Natural killer cell (primary cell): Measurements from ENCODE around the gene KLF16. TPM values are rescaled to one million over a fixed set of nuclear protein-coding genes. Genes with fewer than 3 reads are reported as not detected.

ENCODE experiments used
- ATAC-seq, 3 donors: fragments of 150-1000 bp in 2 of 3; fragments of 200-7000 bp in 1 of 3; cut with Tn5 transposase; 1 replicate in 1 of 3; 2 replicates in 2 of 3; pipeline ENCODE4 v1.10.0; 2021; ENCODE audit warnings: mild to moderate bottlenecking in 2 of 3, moderate library complexity in 2 of 3
- DNase-seq, 2 donors: peaks; one replicate each; pipeline versions ENCODE4 v3.0.0 to v3.0.0-alpha.2; 2013 to 2021; ENCODE audit warnings: mixed read lengths in 1 of 2
- H3K27ac ChIP-seq: one replicate; pipeline ENCODE4 v1.5.1; 2013; ENCODE audit warnings: mild to moderate bottlenecking, low read length
- H3K27me3 ChIP-seq: one replicate; pipeline ENCODE4 v1.6.1; 2013; ENCODE audit warnings: low read length; ENCODE audit not compliant: control insufficient read depth, insufficient read depth
- H3K36me3 ChIP-seq: one replicate; pipeline ENCODE4 v1.6.1; 2013; ENCODE audit warnings: low read length; ENCODE audit not compliant: control insufficient read depth, insufficient read depth
- H3K4me1 ChIP-seq: one replicate; pipeline ENCODE4 v1.6.1; 2013; ENCODE audit warnings: low read length; ENCODE audit not compliant: control insufficient read depth, insufficient read depth
- H3K4me3 ChIP-seq: one replicate; pipeline ENCODE4 v1.5.1; 2013; ENCODE audit warnings: low read length
- H3K9me3 ChIP-seq: one replicate; pipeline ENCODE4 v1.6.1; 2013; ENCODE audit warnings: low read length; ENCODE audit not compliant: control insufficient read depth, insufficient read depth
- H3K27ac Mint-ChIP-seq, 2 donors: one replicate each; pipeline ENCODE4 v1.8.0; 2022; ENCODE audit warnings: mild to moderate bottlenecking in 2 of 2, mixed read lengths in 2 of 2, moderate library complexity in 1 of 2
- H3K27me3 Mint-ChIP-seq, 2 donors: one replicate each; pipeline ENCODE4 v1.8.0; 2022; ENCODE audit warnings: low read depth in 2 of 2, mixed read lengths in 2 of 2
- H3K36me3 Mint-ChIP-seq: one replicate; pipeline ENCODE4 v1.8.0; 2022; ENCODE audit warnings: mixed read lengths
- H3K4me1 Mint-ChIP-seq, 2 donors: one replicate each; pipeline ENCODE4 v1.8.0; 2022; ENCODE audit warnings: mixed read lengths in 2 of 2
- H3K4me3 Mint-ChIP-seq: one replicate; pipeline ENCODE4 v1.8.0; 2022; ENCODE audit warnings: mild to moderate bottlenecking, moderate library complexity, mixed read lengths
- H3K9me3 Mint-ChIP-seq, 2 donors: one replicate each; pipeline ENCODE4 v1.8.0; 2022; ENCODE audit warnings: mixed read lengths in 2 of 2
- WGBS: methylation state at CpG from one replicate; pipeline ENCODE4 v1.1.7; 2013; ENCODE audit warnings: missing lambda C conversion rate; ENCODE audit not compliant: insufficient coverage; 5-methylcytosine and 5-hydroxymethylcytosine counted together
- intact Hi-C: fragments of 100-400 bp; cut with micrococcal nuclease; formaldehyde crosslinking; loops from one replicate; pipeline ENCODE4 v1.14.2; 2022
- total RNA-seq, 4 donors: library from RNA; stranded (reverse); fragments of 120-200 nt in 1 of 4; gene quantifications; one replicate each; pipeline versions ENCODE4 v1.2.3 to v1.2.4, GENCODE V29; 2013 to 2022
- TF ChIP-seq, protein P1 (sequence below): fragments of 200-600 bp; IDR thresholded peaks from one replicate; pipeline ENCODE4 v1.8.0; 2022; ENCODE audit warnings: antibody characterized with exemption

The KLF16 gene
- total RNA-seq, 3 donors from 2014 or later (not counting 1 experiment from before 2014, with no cell fraction given) = 29.1 to 38.4 (median 34.8) TPM

DNA sequence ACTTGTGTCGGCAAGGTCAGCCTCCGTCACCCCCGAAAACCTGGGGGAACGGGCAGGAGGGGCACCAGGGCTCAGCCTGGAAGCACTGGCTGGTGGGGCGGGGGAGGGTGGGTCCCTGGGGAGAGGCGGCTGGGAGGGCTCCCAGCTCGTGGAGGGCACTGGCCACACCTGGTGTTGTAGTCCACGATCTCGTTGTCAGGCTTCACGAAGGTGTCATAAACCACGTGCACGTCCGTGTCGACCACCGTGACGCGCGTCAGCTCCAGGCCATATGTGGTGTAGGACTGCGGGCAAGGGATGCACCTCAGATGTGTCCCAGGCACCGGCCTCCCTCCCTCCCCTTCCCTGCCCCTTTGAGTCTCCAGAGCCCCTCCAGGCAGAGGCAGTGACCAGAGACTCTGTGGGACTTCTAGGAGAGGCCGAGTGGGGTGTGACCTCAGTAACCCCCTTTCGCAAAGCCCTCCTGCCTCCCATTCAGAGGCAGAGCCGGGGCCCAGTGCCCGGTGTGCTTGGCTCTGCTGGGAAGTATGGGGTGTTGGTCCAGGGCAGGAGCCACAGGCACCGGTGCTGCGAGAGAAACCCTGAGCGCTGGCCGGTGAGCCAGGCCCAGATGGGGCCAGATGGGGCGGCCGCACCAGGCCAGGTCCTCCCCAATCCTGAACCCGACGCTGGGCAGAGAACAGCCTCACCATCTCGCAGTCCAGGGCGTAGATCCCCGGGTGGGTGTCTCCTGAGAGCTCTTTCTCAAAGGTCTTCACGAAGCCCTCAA lies 46.7 kb downstream of the KLF16 start:
- no peaks in the 10 kb centered on the region for H3K36me3 Mint-ChIP-seq
- no peak overlapping the region for H3K27ac ChIP-seq
- ATAC-seq (no peak), DNase-seq (no peak)
- H3K27me3 ChIP-seq = no peaks in the 10 kb centered on the region
- H3K9me3 Mint-ChIP-seq = no peaks in the 10 kb centered on the region
- WGBS = 85% methylated on average over 36 of the region's 36 CpGs
- no peak overlapping the region for H3K27ac Mint-ChIP-seq
- peaks cover 50% of the 10 kb centered on the region for H3K36me3 ChIP-seq
- H3K4me1 ChIP-seq = peaks cover 17% of the 10 kb centered on the region
- intact Hi-C loops = no loop called here
- TF ChIP-seq, protein P1, sequence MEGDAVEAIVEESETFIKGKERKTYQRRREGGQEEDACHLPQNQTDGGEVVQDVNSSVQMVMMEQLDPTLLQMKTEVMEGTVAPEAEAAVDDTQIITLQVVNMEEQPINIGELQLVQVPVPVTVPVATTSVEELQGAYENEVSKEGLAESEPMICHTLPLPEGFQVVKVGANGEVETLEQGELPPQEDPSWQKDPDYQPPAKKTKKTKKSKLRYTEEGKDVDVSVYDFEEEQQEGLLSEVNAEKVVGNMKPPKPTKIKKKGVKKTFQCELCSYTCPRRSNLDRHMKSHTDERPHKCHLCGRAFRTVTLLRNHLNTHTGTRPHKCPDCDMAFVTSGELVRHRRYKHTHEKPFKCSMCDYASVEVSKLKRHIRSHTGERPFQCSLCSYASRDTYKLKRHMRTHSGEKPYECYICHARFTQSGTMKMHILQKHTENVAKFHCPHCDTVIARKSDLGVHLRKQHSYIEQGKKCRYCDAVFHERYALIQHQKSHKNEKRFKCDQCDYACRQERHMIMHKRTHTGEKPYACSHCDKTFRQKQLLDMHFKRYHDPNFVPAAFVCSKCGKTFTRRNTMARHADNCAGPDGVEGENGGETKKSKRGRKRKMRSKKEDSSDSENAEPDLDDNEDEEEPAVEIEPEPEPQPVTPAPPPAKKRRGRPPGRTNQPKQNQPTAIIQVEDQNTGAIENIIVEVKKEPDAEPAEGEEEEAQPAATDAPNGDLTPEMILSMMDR = no peak
- peaks cover 7 to 13% of the 10 kb centered on the region in 2 donors for H3K4me1 Mint-ChIP-seq
- no peak overlapping the region for H3K4me3 Mint-ChIP-seq
- no peaks in the 10 kb centered on the region for H3K27me3 Mint-ChIP-seq
- H3K4me3 ChIP-seq = no peak overlapping the region
- H3K9me3 ChIP-seq = no peaks in the 10 kb centered on the region

DNA sequence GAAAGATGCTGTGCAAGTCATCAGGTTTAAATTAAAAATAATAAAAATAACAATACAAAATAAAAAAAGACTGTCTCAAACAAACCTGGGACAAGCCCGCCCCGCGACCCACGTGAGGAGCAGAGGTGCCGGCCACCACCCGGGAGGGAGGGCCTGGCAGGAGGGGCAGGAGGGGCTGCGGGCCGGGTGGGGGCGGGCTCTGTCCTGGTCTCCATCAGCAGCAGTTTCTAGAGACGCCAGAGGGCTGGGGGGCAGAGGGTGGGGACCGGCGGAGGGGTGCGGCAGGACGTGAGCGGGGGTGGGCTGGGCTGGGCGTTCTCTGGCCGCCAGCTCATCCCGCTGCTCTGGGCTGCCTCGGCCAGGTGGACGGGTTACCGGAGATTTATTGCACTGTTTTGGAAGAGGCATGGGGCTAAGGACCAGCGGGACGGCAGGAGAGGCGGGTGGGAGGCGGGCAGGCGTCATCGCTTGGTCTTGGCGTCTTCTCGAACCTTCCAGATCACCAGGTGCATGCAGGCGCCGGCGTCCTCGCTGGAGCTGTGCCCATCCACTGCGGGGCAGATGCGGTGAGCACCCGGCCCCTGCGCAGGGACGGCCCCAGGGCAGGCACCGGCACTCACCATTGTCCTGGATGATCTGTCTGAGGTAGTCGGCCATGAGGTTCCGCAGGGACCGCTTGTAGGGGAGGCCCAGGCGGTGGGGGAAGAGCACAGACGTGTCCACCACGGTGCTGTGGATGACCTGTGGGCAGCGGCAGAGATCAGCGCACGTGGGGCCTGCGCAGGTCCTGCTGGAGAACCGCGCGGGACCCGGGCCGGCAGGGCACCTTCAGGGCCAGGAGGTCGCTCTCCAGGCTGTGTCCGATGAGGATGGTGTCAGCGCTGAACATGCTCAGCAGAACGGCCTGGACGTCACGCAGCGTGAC lies 47.5 kb downstream of the KLF16 start:
- Histone ChIP-seq H3K4me3 (no peak overlapping the region), H3K36me3 (peaks cover 48% of the 10 kb centered on the region), H3K27ac (no peak overlapping the region), H3K27me3 (no peaks in the 10 kb centered on the region), H3K4me1 (peaks cover 22% of the 10 kb centered on the region), H3K9me3 (no peaks in the 10 kb centered on the region)
- peaks cover 7 to 22% of the 10 kb centered on the region in 2 donors for H3K4me1 Mint-ChIP-seq
- 97% methylated on average over 61 of the region's 61 CpGs for WGBS
- TF ChIP-seq, protein P1 = no peak
- no peak for DNase-seq
- H3K27ac Mint-ChIP-seq = no peak overlapping the region
- intact Hi-C loops = no loop called here
- H3K36me3 Mint-ChIP-seq = no peaks in the 10 kb centered on the region
- H3K9me3 Mint-ChIP-seq = no peaks in the 10 kb centered on the region
- H3K4me3 Mint-ChIP-seq = no peak overlapping the region
- H3K27me3 Mint-ChIP-seq = no peaks in the 10 kb centered on the region
- ATAC-seq = no peak

DNA sequence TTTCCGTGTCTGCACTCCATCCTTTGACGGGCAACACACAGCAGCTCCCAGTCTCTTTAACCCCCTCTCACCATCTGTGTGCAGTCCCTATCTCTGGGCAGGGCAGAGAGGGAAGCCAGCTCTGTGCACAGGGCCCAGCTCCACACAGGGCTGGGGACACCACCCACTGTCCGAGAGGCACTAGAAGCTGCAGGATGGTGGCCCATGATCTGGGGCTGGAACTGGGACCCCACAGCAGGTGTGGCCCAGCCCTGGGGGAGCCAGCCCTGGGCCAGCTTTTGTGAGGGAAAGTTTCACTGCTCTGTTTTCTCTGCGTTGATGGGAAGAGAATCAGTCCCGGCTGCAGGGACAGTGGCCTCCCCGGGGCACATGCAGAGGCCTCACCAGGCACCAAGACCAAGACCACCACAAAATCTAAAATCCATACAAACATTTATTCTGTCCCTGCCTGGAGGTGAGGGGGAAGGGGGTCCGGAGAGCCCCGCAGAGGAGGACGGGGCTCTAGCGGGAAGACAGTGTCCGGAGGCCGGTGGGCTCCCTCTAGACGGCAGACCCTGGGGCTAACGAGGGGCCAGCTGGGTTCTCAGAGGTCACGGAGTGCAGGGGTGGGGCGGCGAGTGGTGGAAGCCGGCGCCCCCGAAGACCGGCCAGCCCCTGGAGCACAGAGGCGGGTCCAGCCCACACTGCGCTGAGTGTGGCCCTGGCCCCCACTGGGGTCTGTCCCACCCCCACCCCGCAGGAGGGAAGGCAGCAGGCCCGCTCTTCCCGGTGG lies 48.4 kb downstream of the KLF16 start:
- WGBS = 95% methylated on average over 21 of the region's 26 CpGs
- H3K27ac Mint-ChIP-seq = no peak overlapping the region
- no peak for DNase-seq
- no peaks in the 10 kb centered on the region for H3K9me3 Mint-ChIP-seq
- intact Hi-C loops = no loop called here
- H3K36me3 Mint-ChIP-seq = no peaks in the 10 kb centered on the region
- no peak overlapping the region for H3K4me3 Mint-ChIP-seq
- peaks cover 7 to 25% of the 10 kb centered on the region in 2 donors for H3K4me1 Mint-ChIP-seq
- H3K36me3 ChIP-seq = peaks cover 39% of the 10 kb centered on the region
- H3K4me1 ChIP-seq = peaks cover 22% of the 10 kb centered on the region
- H3K27ac ChIP-seq = no peak overlapping the region
- TF ChIP-seq, protein P1 = no peak
- H3K27me3 Mint-ChIP-seq = no peaks in the 10 kb centered on the region
- ATAC-seq = no peak
- H3K4me3 ChIP-seq = no peak overlapping the region
- no peaks in the 10 kb centered on the region for H3K27me3 ChIP-seq
- H3K9me3 ChIP-seq = no peaks in the 10 kb centered on the region
